HFFc6 (cell line): Measurements from ENCODE around the gene ZNF692. TPM values are rescaled to one million over a fixed set of nuclear protein-coding genes. Genes with fewer than 3 reads are reported as not detected.

Source experiments
- DNase-seq: peaks from one replicate; pipeline ENCODE4 v3.0.0-alpha.2; 2018
- H3K27ac Mint-ChIP-seq: 2 replicates; pipeline ENCODE4 v1.8.0; 2020; ENCODE audit warnings: mild to moderate bottlenecking, mixed read lengths
- H3K27me3 Mint-ChIP-seq: 2 replicates; pipeline ENCODE4 v1.8.0; 2021; ENCODE audit warnings: mild to moderate bottlenecking, moderate library complexity, mixed read lengths; ENCODE audit not compliant: insufficient read depth
- H3K36me3 Mint-ChIP-seq: 2 replicates; pipeline ENCODE4 v1.8.0; 2021; ENCODE audit warnings: low read depth, mixed read lengths
- H3K4me1 Mint-ChIP-seq: 2 replicates; pipeline ENCODE4 v1.8.0; 2020; ENCODE audit warnings: low read depth, mixed read lengths
- H3K4me3 Mint-ChIP-seq: 2 replicates; pipeline ENCODE4 v1.8.0; 2020; ENCODE audit warnings: mild to moderate bottlenecking, moderate library complexity, mixed read lengths
- H3K9me3 Mint-ChIP-seq: 2 replicates; pipeline ENCODE4 v1.8.0; 2020; ENCODE audit warnings: mild to moderate bottlenecking, mixed read lengths
- CTCF ChIP-seq: fragments of 200-600 bp; sonication (generic); IDR thresholded peaks from 2 replicates; pipeline ENCODE4 v1.5.0; 2021; ENCODE audit warnings: antibody characterized with exemption, mild to moderate bottlenecking
- total RNA-seq, 6 experiments: library from RNA; stranded (reverse); fragmentation: NEBNext Ultra II Directional; extraction: Animal tissue kit (Norgen Biotek cat#: 25700); gene quantifications; 2 replicates in 1 of 6; 3 replicates in 5 of 6; pipeline ENCODE4 v1.2.3, GENCODE V29; 2021

The ZNF692 gene
- total RNA-seq, 6 experiments from 2014 or later: 18.4 to 28.9 (median 21.1) TPM

GRCh38 chr1:248858096-248858890 lies 592 bp downstream of the ZNF692 start:
- peaks cover 7% of the 10 kb centered on the region for H3K27me3 Mint-ChIP-seq
- peaks cover 41% of the 10 kb centered on the region for H3K4me1 Mint-ChIP-seq
- TF ChIP-seq CTCF: peak; percentile 72
- peak overlapping the region; percentile 87 for H3K27ac Mint-ChIP-seq
- no peaks in the 10 kb centered on the region; the same call in 1 of the 2 replicates for H3K36me3 Mint-ChIP-seq
- H3K9me3 Mint-ChIP-seq: no peaks in the 10 kb centered on the region
- H3K4me3 Mint-ChIP-seq: peak overlapping the region; percentile 92
- DNase-seq: peak; percentile 65

GRCh38 chr1:248857749-248858095 lies 1.2 kb downstream of the ZNF692 start:
- Mint-ChIP-seq H3K27me3 (peaks cover 7% of the 10 kb centered on the region), H3K27ac (peak overlapping the region; percentile 87), H3K4me3 (peak overlapping the region; percentile 92), H3K4me1 (peaks cover 37% of the 10 kb centered on the region), H3K36me3 (no peaks in the 10 kb centered on the region; the same call in 1 of the 2 replicates), H3K9me3 (no peaks in the 10 kb centered on the region)
- no peak for TF ChIP-seq CTCF
- no peak for DNase-seq

- Mint-ChIP-seq H3K4me3 (peak overlapping the region; percentile 92), H3K27ac (peak overlapping the region; percentile 87), H3K27me3 (peaks cover 4% of the 10 kb centered on the region), H3K4me1 (peaks cover 32% of the 10 kb centered on the region), H3K9me3 (no peaks in the 10 kb centered on the region), H3K36me3 (no peaks in the 10 kb centered on the region; the same call in 1 of the 2 replicates)
- TF ChIP-seq CTCF: no peak
- no peak for DNase-seq
These were observed 1.7 kb downstream of the ZNF692 start for GRCh38 chr1:248857201-248857600.

GRCh38 chr1:248856176-248856575 lies 2.7 kb downstream of the ZNF692 start:
- Mint-ChIP-seq H3K27ac (peak overlapping the region; percentile 9; the same call in 1 of the 2 replicates), H3K9me3 (no peaks in the 10 kb centered on the region), H3K27me3 (peaks cover 4% of the 10 kb centered on the region), H3K4me3 (no peak overlapping the region; the same call in 1 of the 2 replicates), H3K4me1 (peaks cover 31% of the 10 kb centered on the region), H3K36me3 (no peaks in the 10 kb centered on the region; the same call in 1 of the 2 replicates)
- no peak for TF ChIP-seq CTCF
- no peak for DNase-seq

- TF ChIP-seq CTCF: no peak
- Mint-ChIP-seq H3K4me1 (peaks cover 31% of the 10 kb centered on the region), H3K9me3 (no peaks in the 10 kb centered on the region), H3K36me3 (no peaks in the 10 kb centered on the region; the same call in 1 of the 2 replicates), H3K27ac (no peak overlapping the region), H3K27me3 (peaks cover 4% of the 10 kb centered on the region), H3K4me3 (no peak overlapping the region)
- DNase-seq: no peak
These were observed 3.3 kb downstream of the ZNF692 start for GRCh38 chr1:248855580-248855979.
